Type B pancreatic cell (in vitro differentiated cells): ENCODE results near the gene CDH12. TPM values are rescaled to one million over a fixed set of nuclear protein-coding genes. Genes with fewer than 3 reads are reported as not detected.
"Not testable (repeated sequence)": the region's sequence is repeated elsewhere in the genome, so short reads cannot be mapped to it uniquely, and the experiment has no call there.

Experiments
- DNase-seq: peaks from one replicate; pipeline ENCODE4 v3.0.0; 2021; ENCODE audit warnings: mixed read lengths; ENCODE audit not compliant: unreplicated experiment; ENCODE audit errors: extremely low spot score
- H3K27ac Mint-ChIP-seq: 2 replicates; pipeline ENCODE4 v1.8.0; 2021; ENCODE audit warnings: mild to moderate bottlenecking, mixed read lengths
- H3K27me3 Mint-ChIP-seq: 2 replicates; pipeline ENCODE4 v1.8.0; 2021; ENCODE audit warnings: mixed read lengths
- H3K36me3 Mint-ChIP-seq: 2 replicates; pipeline ENCODE4 v1.8.0; 2021; ENCODE audit warnings: mixed read lengths
- H3K4me1 Mint-ChIP-seq: one replicate; pipeline ENCODE4 v1.8.0; 2021; ENCODE audit warnings: mixed read lengths; ENCODE audit not compliant: unreplicated experiment
- H3K4me3 Mint-ChIP-seq: 2 replicates; pipeline ENCODE4 v1.8.0; 2021; ENCODE audit warnings: mild to moderate bottlenecking, mixed read lengths
- H3K9me3 Mint-ChIP-seq: 2 replicates; pipeline ENCODE4 v1.8.0; 2021; ENCODE audit warnings: mixed read lengths
- CTCF ChIP-seq: fragments of 200-600 bp; sonication (generic); conservative IDR thresholded peaks from 2 replicates; pipeline ENCODE4 v1.5.0; 2021; ENCODE audit warnings: antibody characterized with exemption, mild to moderate bottlenecking
- total RNA-seq: library from RNA; stranded (reverse); gene quantifications from 2 replicates; pipeline ENCODE4 v1.2.1, GENCODE V29; 2021; ENCODE audit warnings: low replicate concordance

CDH12 gene
- total RNA-seq, 1 donor from 2014 or later = 10.2 TPM

- Mint-ChIP-seq H3K27ac (no peak overlapping the region), H3K36me3 (no peaks in the 10 kb centered on the region), H3K27me3 (no peaks in the 10 kb centered on the region), H3K9me3 (no peaks in the 10 kb centered on the region), H3K4me3 (no peak overlapping the region), H3K4me1 (no peaks in the 10 kb centered on the region)
- no peak for TF ChIP-seq CTCF
- DNase-seq = no peak
These were observed 39.3 kb upstream of the CDH12 start for GRCh38 chr5:22892441-22892840.

- H3K27ac Mint-ChIP-seq = no peak overlapping the region
These were observed 36.6 kb upstream of the CDH12 start for GRCh38 chr5:22889720-22890119.

GRCh38 chr5:22887566-22887965 is 34.4 kb upstream of the CDH12 start:
- no peak overlapping the region for H3K4me3 Mint-ChIP-seq
- no peaks in the 10 kb centered on the region for H3K4me1 Mint-ChIP-seq
- no peaks in the 10 kb centered on the region for H3K27me3 Mint-ChIP-seq
- no peak for DNase-seq
- no peaks in the 10 kb centered on the region for H3K9me3 Mint-ChIP-seq
- no peak overlapping the region for H3K27ac Mint-ChIP-seq
- no peaks in the 10 kb centered on the region for H3K36me3 Mint-ChIP-seq
- TF ChIP-seq CTCF = no peak

More at GRCh38 chr5:22889720-22890119, 36.6 kb upstream of the CDH12 start:
- peak; percentile 44 for TF ChIP-seq CTCF
- Mint-ChIP-seq H3K9me3 (no peaks in the 10 kb centered on the region), H3K27me3 (no peaks in the 10 kb centered on the region), H3K4me3 (no peak overlapping the region), H3K4me1 (no peaks in the 10 kb centered on the region), H3K36me3 (no peaks in the 10 kb centered on the region)
- DNase-seq = no peak

- H3K36me3 Mint-ChIP-seq, H3K4me3 Mint-ChIP-seq, H3K9me3 Mint-ChIP-seq, H3K4me1 Mint-ChIP-seq, DNase-seq, H3K27ac Mint-ChIP-seq: not testable (repeated sequence)
- H3K27me3 Mint-ChIP-seq = peaks cover 30% of the 10 kb centered on the region
These were observed 5.8 kb upstream of the CDH12 start for GRCh38 chr5:22858911-22859310.

GRCh38 chr5:22855824-22856223 is 2.7 kb upstream of the CDH12 start:
- Mint-ChIP-seq H3K27ac (no peak overlapping the region), H3K27me3 (peaks cover 54% of the 10 kb centered on the region), H3K36me3 (no peaks in the 10 kb centered on the region), H3K4me3 (no peak overlapping the region), H3K9me3 (no peaks in the 10 kb centered on the region), H3K4me1 (peaks cover 13% of the 10 kb centered on the region)
- no peak for TF ChIP-seq CTCF
- DNase-seq = no peak

GRCh38 chr5:22850981-22851380 is 2.2 kb downstream of the CDH12 start:
- Mint-ChIP-seq H3K9me3 (no peaks in the 10 kb centered on the region), H3K4me1 (peaks cover 13% of the 10 kb centered on the region), H3K27ac (no peak overlapping the region), H3K27me3 (peaks cover 71% of the 10 kb centered on the region), H3K4me3 (peak overlapping the region; percentile 8), H3K36me3 (no peaks in the 10 kb centered on the region)
- DNase-seq = no peak
- TF ChIP-seq CTCF = no peak
